ENCODE data around the gene SLC25A12. TPM values are rescaled to one million over a fixed set of nuclear protein-coding genes. Genes with fewer than 3 reads are reported as not detected.
"Not testable (repeated sequence)": the region's sequence is repeated elsewhere in the genome, so short reads cannot be mapped to it uniquely, and the experiment has no call there.

The SLC25A12 gene
- total RNA-seq, 2 experiments from 2014 or later: 16.2 to 18.3 TPM

GRCh38 chr2:171788316-171788993 lies 105.6 kb downstream of the SLC25A12 start:
- intact Hi-C loops (cut with micrococcal nuclease): no loop called here
- no peaks in the 10 kb centered on the region for H3K4me1 Mint-ChIP-seq (ENCODE audit: low read depth)
- peaks cover 46% of the 10 kb centered on the region for H3K36me3 Mint-ChIP-seq (ENCODE audit: low read depth)
- no peaks in the 10 kb centered on the region for H3K27me3 Mint-ChIP-seq
- no peak overlapping the region for H3K27ac Mint-ChIP-seq
- H3K9me3 Mint-ChIP-seq: no peaks in the 10 kb centered on the region
- no peak for TF ChIP-seq CTCF (IDR thresholded peaks at IDR 0.05)
- CTCF ChIA-PET: no interaction called here
- DNase-seq (no peak), ATAC-seq (no peak)
- POLR2A ChIA-PET: no interaction called here
- no peak overlapping the region for H3K4me3 Mint-ChIP-seq

- ATAC-seq (no peak), DNase-seq (no peak)
- H3K36me3 Mint-ChIP-seq (ENCODE audit: low read depth): peaks cover 53% of the 10 kb centered on the region
- intact Hi-C loops (cut with micrococcal nuclease): no loop called here
- H3K4me3 Mint-ChIP-seq: no peak overlapping the region
- H3K4me1 Mint-ChIP-seq (ENCODE audit: low read depth): no peaks in the 10 kb centered on the region
- H3K27me3 Mint-ChIP-seq: no peaks in the 10 kb centered on the region
- no peaks in the 10 kb centered on the region for H3K9me3 Mint-ChIP-seq
- CTCF ChIA-PET: interaction anchor here (1.8 kb wide), 2 partner anchors 319 to 340 kb away, joined by 5 to 8 read pairs; no protein-coding TSS in a partner anchor
- POLR2A ChIA-PET: interaction anchor here (0.6 kb wide), 1 partner anchor 308 kb away, joined by 3 read pairs; no protein-coding TSS in a partner anchor
- H3K27ac Mint-ChIP-seq: no peak overlapping the region
- no peak for TF ChIP-seq CTCF (IDR thresholded peaks at IDR 0.05)
These were observed 106.5 kb downstream of the SLC25A12 start for GRCh38 chr2:171787333-171788072.

- ChIA-PET POLR2A (no interaction called here), CTCF (interaction anchor here (1.1 kb wide), 1 partner anchor 27 kb away, joined by 3 read pairs; no protein-coding TSS in a partner anchor)
- no peaks in the 10 kb centered on the region for H3K9me3 Mint-ChIP-seq
- no peaks in the 10 kb centered on the region for H3K27me3 Mint-ChIP-seq
- ATAC-seq: no peak
- no peak for TF ChIP-seq CTCF (IDR thresholded peaks at IDR 0.05)
- peaks cover 47% of the 10 kb centered on the region for H3K36me3 Mint-ChIP-seq (ENCODE audit: low read depth)
- H3K27ac Mint-ChIP-seq: no peak overlapping the region
- no peak for DNase-seq
- H3K4me1 Mint-ChIP-seq (ENCODE audit: low read depth): no peaks in the 10 kb centered on the region
- H3K4me3 Mint-ChIP-seq: no peak overlapping the region
- intact Hi-C loops (cut with micrococcal nuclease): no loop called here
These were observed 108.6 kb downstream of the SLC25A12 start for GRCh38 chr2:171785450-171785849.

GRCh38 chr2:171778515-171778914 lies 115.5 kb downstream of the SLC25A12 start:
- peaks cover 27% of the 10 kb centered on the region for H3K36me3 Mint-ChIP-seq (ENCODE audit: low read depth)
- no peak for ATAC-seq
- no peaks in the 10 kb centered on the region for H3K4me1 Mint-ChIP-seq (ENCODE audit: low read depth)
- H3K27ac Mint-ChIP-seq: no peak overlapping the region
- ChIA-PET POLR2A (no interaction called here), CTCF (interaction anchor here (1.3 kb wide), 1 partner anchor 349 kb away, joined by 3 read pairs; no protein-coding TSS in a partner anchor)
- DNase-seq: no peak
- H3K27me3 Mint-ChIP-seq: no peaks in the 10 kb centered on the region
- intact Hi-C loops (cut with micrococcal nuclease): no loop called here
- no peak for TF ChIP-seq CTCF (IDR thresholded peaks at IDR 0.05)
- H3K4me3 Mint-ChIP-seq: no peak overlapping the region
- H3K9me3 Mint-ChIP-seq: peaks cover 5% of the 10 kb centered on the region

GRCh38 chr2:171774581-171774980 lies 119.5 kb downstream of the SLC25A12 start:
- H3K27me3 Mint-ChIP-seq; H3K9me3 Mint-ChIP-seq; H3K4me3 Mint-ChIP-seq; ATAC-seq; CTCF ChIA-PET; DNase-seq; H3K27ac Mint-ChIP-seq; H3K4me1 Mint-ChIP-seq (ENCODE audit: low read depth); intact Hi-C loops (cut with micrococcal nuclease); POLR2A ChIA-PET: not testable (repeated sequence)
- H3K36me3 Mint-ChIP-seq (ENCODE audit: low read depth): peaks cover 20% of the 10 kb centered on the region
